Lung (tissue), 12 donors: Measurements from ENCODE around the gene CPTP. TPM values are rescaled to one million over a fixed set of nuclear protein-coding genes. Genes with fewer than 3 reads are reported as not detected.

Experiments used
- ATAC-seq: fragments of 200-7000 bp; cut with Tn5 transposase; one replicate; pipeline ENCODE4 v1.9.1; 2020; ENCODE audit warnings: moderate number of reproducible peaks; ENCODE audit not compliant: insufficient read depth, low FRiP score
- DNase-seq, 3 donors: peaks; one replicate each; pipeline ENCODE4 v3.0.0-alpha.2; 2013 to 2017
- H3K27ac ChIP-seq, 2 donors: one replicate each; pipeline ENCODE4 v1.5.1; 2013; ENCODE audit warnings: mild to moderate bottlenecking in 2 of 2, moderate library complexity in 2 of 2, control low read depth in 1 of 2, inconsistent platforms in 1 of 2, low read depth in 1 of 2, low read length in 1 of 2
- H3K27me3 ChIP-seq, 3 donors: one replicate each; pipeline ENCODE4 v1.5.1; 2013; ENCODE audit warnings: low read length in 2 of 3; ENCODE audit not compliant: control insufficient read depth in 3 of 3, insufficient read depth in 3 of 3
- H3K36me3 ChIP-seq, 4 donors: one replicate each; pipeline ENCODE4 v1.5.1; 2013; ENCODE audit warnings: low read length in 4 of 4, mild to moderate bottlenecking in 1 of 4, moderate library complexity in 1 of 4; ENCODE audit not compliant: control insufficient read depth in 4 of 4, insufficient read depth in 4 of 4
- H3K4me1 ChIP-seq, 5 donors: one replicate each; pipeline ENCODE4 v1.5.1; 2013; ENCODE audit warnings: low read length in 5 of 5, mild to moderate bottlenecking in 2 of 5, moderate library complexity in 1 of 5; ENCODE audit not compliant: control insufficient read depth in 5 of 5, insufficient read depth in 5 of 5
- H3K4me3 ChIP-seq: one replicate; pipeline ENCODE4 v1.5.1; 2013; ENCODE audit warnings: mild to moderate bottlenecking, control low read depth, moderate library complexity
- H3K9ac ChIP-seq, 2 donors: one replicate each; pipeline ENCODE4 v1.5.1; 2013; ENCODE audit warnings: low read length in 2 of 2, control low read depth in 1 of 2; ENCODE audit not compliant: insufficient read depth in 1 of 2
- H3K9me3 ChIP-seq, 4 donors: one replicate each; pipeline ENCODE4 v1.5.1; 2013; ENCODE audit warnings: low read length in 3 of 4, mild to moderate bottlenecking in 1 of 4, moderate library complexity in 1 of 4; ENCODE audit not compliant: control insufficient read depth in 4 of 4, insufficient read depth in 3 of 4
- CTCF ChIP-seq: IDR thresholded peaks from 2 replicates; pipeline ENCODE4 v1.5.1; 2012; ENCODE audit warnings: mild to moderate bottlenecking; ENCODE audit errors: control extremely low read depth, extremely low read depth
- WGBS, 2 donors: extraction: QIAGEN DNeasy Blood & Tissue Kit; methylation state at CpG; one replicate each; pipeline ENCODE4 v1.1.7; 2013; 5-methylcytosine and 5-hydroxymethylcytosine counted together
- polyA plus RNA-seq, 2 donors: library from polyadenylated mRNA; stranded (reverse); fragments of 200-250 nt; gene quantifications; one replicate each; pipeline ENCODE4 v1.2.1, GENCODE V29; 2013
- total RNA-seq, 2 donors: library from RNA; depleted of rRNA in 1 of 2; stranded (reverse); fragments of >200 nt in 1 of 2; gene quantifications; one replicate each; pipeline ENCODE4 v1.2.1, GENCODE V29; 2014 to 2021
- donor health status: control.
- donor health status: control.
- donor health status: Bipolar disorder and iron deficiency.
- donor health status: healthy.
- donor health status: DM: yes; HTN: yes; CAD: no.

The CPTP gene
- total and polyA plus RNA-seq, 4 donors = 10.9 to 32.0 (median 19.2) TPM

GRCh38 chr1:1328254-1328653 lies 3.7 kb downstream of the CPTP start:
- no peak overlapping the region for H3K27ac ChIP-seq
- H3K9ac ChIP-seq = no peak overlapping the region
- no peak for DNase-seq
- H3K9me3 ChIP-seq = no peaks in the 10 kb centered on the region
- peaks cover 0 to 18% (median 8%) of the 10 kb centered on the region in 5 donors for H3K4me1 ChIP-seq
- no peaks in the 10 kb centered on the region for H3K27me3 ChIP-seq
- ATAC-seq = no peak
- peaks cover 0 to 18% (median 1%) of the 10 kb centered on the region in 4 donors for H3K36me3 ChIP-seq
- TF ChIP-seq CTCF = no peak
- H3K4me3 ChIP-seq = no peak overlapping the region
- WGBS, 2 donors = 86 to 91% methylated on average over 15 of the region's 15 CpGs

- no peak overlapping the region for H3K4me3 ChIP-seq
- no peak overlapping the region for H3K9ac ChIP-seq
- peaks cover 0 to 15% (median 8%) of the 10 kb centered on the region in 5 donors for H3K4me1 ChIP-seq
- DNase-seq (no peak), ATAC-seq (no peak)
- no peaks in the 10 kb centered on the region for H3K27me3 ChIP-seq
- H3K27ac ChIP-seq = no peak overlapping the region
- no peak for TF ChIP-seq CTCF
- H3K36me3 ChIP-seq = peaks cover 0 to 18% (median 0%) of the 10 kb centered on the region in 4 donors
- WGBS, 2 donors = 93 to 94% methylated on average over 58 of the region's 58 CpGs
- H3K9me3 ChIP-seq = peaks cover 0 to 5% (median 0%) of the 10 kb centered on the region in 4 donors
These were observed 5.0 kb downstream of the CPTP start for GRCh38 chr1:1329304-1330210.

- no peak for DNase-seq
- H3K27ac ChIP-seq = peak overlapping the region in 1 of 2 donors; percentile 6
- no peak overlapping the region for H3K4me3 ChIP-seq
These were observed 5.9 kb downstream of the CPTP start for GRCh38 chr1:1330366-1331067.

More at GRCh38 chr1:1330366-1331067, 5.9 kb downstream of the CPTP start:
- Histone ChIP-seq H3K27me3 (no peaks in the 10 kb centered on the region), H3K36me3 (peaks cover 0 to 24% (median 1%) of the 10 kb centered on the region in 4 donors), H3K9ac (no peak overlapping the region), H3K9me3 (peaks cover 0 to 5% (median 0%) of the 10 kb centered on the region in 4 donors), H3K4me1 (peaks cover 0 to 13% (median 5%) of the 10 kb centered on the region in 5 donors)
- ATAC-seq = no peak
- 65 to 81% methylated on average over 15 of the region's 15 CpGs for WGBS, 2 donors
- no peak for TF ChIP-seq CTCF
